ENCODE results near the gene EFR3B. TPM values are rescaled to one million over a fixed set of nuclear protein-coding genes. Genes with fewer than 3 reads are reported as not detected.
"Not testable (repeated sequence)": the region's sequence is repeated elsewhere in the genome, so short reads cannot be mapped to it uniquely, and the experiment has no call there.

EFR3B gene
- total RNA-seq, 1 donor from 2014 or later: 14.7 TPM

DNA sequence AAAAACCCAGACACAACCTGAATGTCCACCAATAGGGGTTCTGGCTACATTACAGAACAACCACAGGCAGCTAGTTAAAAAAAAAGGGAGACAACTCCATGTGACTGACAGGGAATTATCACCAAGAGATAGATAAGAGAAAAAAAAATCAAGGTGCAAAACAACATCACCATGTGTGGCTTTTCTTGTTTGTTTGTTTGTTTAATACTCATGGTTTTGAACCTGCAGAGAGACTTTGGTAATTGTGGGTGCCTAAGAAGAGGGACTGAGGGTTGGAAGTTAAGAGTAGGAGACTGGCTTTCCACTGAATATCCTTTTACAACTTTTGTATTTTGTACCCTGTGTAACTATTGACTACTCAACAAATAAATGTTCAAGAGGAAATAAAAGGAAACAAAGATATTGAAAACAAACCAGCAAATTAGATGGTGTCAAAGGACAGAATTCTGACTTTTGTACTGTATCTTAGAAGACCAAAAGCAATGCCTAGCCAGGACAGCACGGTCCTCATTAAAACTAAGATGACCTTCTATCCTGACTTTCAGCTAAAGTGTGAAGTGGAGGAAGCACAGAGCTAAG lies 47.6 kb upstream of the EFR3B start:
- Histone ChIP-seq H3K27ac (ENCODE audit: low read depth, low read length) (no peak overlapping the region), H3K79me2 (ENCODE audit: insufficient read depth, low read length) (no peaks in the 10 kb centered on the region), H2AFZ (ENCODE audit: low read depth, low read length) (no peak overlapping the region), H4K20me1 (ENCODE audit: insufficient read depth, low read length) (no peaks in the 10 kb centered on the region), H3K4me2 (ENCODE audit: low read length) (no peak overlapping the region), H3K36me3 (ENCODE audit: insufficient read depth, low read length) (no peaks in the 10 kb centered on the region), H3K9me3 (ENCODE audit: insufficient read depth, low read depth, low read length) (no peaks in the 10 kb centered on the region), H3K4me1 (ENCODE audit: insufficient read depth, low read length) (peaks cover 11% of the 10 kb centered on the region), H3K27me3 (ENCODE audit: insufficient read depth, low read length) (peaks cover 3% of the 10 kb centered on the region), H3K9ac (ENCODE audit: low read length) (no peak overlapping the region), H3K4me3 (ENCODE audit: insufficient read depth, low read depth, low read length) (no peak overlapping the region)
- H3K27ac Mint-ChIP-seq (ENCODE audit: unreplicated experiment): no peak overlapping the region
- FAIRE-seq (no peak), DNase-seq (ENCODE audit: low read depth) (no peak)
- H3K4me1 Mint-ChIP-seq (ENCODE audit: low read depth, unreplicated experiment): peaks cover 13% of the 10 kb centered on the region
- peaks cover 2% of the 10 kb centered on the region for H3K36me3 Mint-ChIP-seq (ENCODE audit: low read depth, unreplicated experiment)
- H3K9me3 Mint-ChIP-seq (ENCODE audit: unreplicated experiment): peaks cover 9% of the 10 kb centered on the region
- H3K27me3 Mint-ChIP-seq (ENCODE audit: low read depth, unreplicated experiment): no peaks in the 10 kb centered on the region
- no peak overlapping the region for H3K4me3 Mint-ChIP-seq (ENCODE audit: unreplicated experiment)
- TF ChIP-seq EZH2 (IDR thresholded peaks at IDR 0.05; ENCODE audit: insufficient read depth, low read length): no peak
- TF ChIP-seq, protein P1, sequence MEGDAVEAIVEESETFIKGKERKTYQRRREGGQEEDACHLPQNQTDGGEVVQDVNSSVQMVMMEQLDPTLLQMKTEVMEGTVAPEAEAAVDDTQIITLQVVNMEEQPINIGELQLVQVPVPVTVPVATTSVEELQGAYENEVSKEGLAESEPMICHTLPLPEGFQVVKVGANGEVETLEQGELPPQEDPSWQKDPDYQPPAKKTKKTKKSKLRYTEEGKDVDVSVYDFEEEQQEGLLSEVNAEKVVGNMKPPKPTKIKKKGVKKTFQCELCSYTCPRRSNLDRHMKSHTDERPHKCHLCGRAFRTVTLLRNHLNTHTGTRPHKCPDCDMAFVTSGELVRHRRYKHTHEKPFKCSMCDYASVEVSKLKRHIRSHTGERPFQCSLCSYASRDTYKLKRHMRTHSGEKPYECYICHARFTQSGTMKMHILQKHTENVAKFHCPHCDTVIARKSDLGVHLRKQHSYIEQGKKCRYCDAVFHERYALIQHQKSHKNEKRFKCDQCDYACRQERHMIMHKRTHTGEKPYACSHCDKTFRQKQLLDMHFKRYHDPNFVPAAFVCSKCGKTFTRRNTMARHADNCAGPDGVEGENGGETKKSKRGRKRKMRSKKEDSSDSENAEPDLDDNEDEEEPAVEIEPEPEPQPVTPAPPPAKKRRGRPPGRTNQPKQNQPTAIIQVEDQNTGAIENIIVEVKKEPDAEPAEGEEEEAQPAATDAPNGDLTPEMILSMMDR (IDR thresholded peaks at IDR 0.05; ENCODE audit: insufficient read depth, low read depth, low read length): no peak

DNA sequence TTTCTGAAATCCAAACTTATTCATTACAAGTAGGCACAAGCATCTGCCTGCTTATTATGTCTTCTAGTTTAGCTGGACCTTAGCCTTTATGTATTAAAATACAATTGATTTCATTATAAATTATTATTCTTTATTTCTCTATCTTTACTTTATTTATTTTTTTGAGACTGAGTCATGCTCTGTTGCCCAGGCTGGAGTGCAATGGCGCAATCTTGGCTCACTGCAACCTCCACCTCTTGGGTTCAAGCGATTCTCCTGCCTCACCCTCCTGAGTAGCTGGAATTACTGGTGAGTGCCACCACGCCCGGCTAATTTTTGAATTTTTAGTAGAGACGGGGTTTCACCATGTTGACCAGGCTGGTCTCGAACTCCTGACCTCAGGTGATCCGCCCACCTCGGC lies 42.8 kb upstream of the EFR3B start:
- not testable (repeated sequence) for H3K36me3 Mint-ChIP-seq (ENCODE audit: low read depth, unreplicated experiment); H3K4me3 ChIP-seq (ENCODE audit: insufficient read depth, low read depth, low read length); H3K36me3 ChIP-seq (ENCODE audit: insufficient read depth, low read length); DNase-seq (ENCODE audit: low read depth); H3K27me3 ChIP-seq (ENCODE audit: insufficient read depth, low read length); H4K20me1 ChIP-seq (ENCODE audit: insufficient read depth, low read length); H2AFZ ChIP-seq (ENCODE audit: low read depth, low read length); FAIRE-seq; H3K4me2 ChIP-seq (ENCODE audit: low read length); H3K9me3 Mint-ChIP-seq (ENCODE audit: unreplicated experiment); H3K27ac ChIP-seq (ENCODE audit: low read depth, low read length); H3K27ac Mint-ChIP-seq (ENCODE audit: unreplicated experiment); H3K4me3 Mint-ChIP-seq (ENCODE audit: unreplicated experiment); H3K9me3 ChIP-seq (ENCODE audit: insufficient read depth, low read depth, low read length); H3K79me2 ChIP-seq (ENCODE audit: insufficient read depth, low read length); H3K27me3 Mint-ChIP-seq (ENCODE audit: low read depth, unreplicated experiment); H3K9ac ChIP-seq (ENCODE audit: low read length)
- H3K4me1 ChIP-seq (ENCODE audit: insufficient read depth, low read length): peaks cover 26% of the 10 kb centered on the region
- peaks cover 23% of the 10 kb centered on the region for H3K4me1 Mint-ChIP-seq (ENCODE audit: low read depth, unreplicated experiment)

DNA sequence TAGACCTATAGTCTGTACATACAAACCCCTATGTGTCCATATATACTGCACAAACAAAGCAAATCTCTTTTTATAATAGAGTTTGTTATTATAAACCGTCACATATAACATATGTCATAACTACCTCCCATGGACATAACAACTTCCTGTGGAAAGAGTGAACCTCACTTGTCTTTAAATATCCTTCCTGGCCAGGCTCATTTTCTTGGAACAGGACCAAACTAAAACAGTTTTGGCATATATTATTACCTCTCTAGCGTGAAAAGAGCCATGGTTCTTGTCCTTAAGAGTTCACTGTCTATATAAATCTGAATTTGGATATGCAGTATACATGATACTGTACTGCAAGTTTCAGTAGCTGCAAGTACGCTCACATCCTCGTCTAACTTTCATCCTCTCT lies 41.8 kb upstream of the EFR3B start:
- Mint-ChIP-seq H3K4me3 (ENCODE audit: unreplicated experiment) (no peak overlapping the region), H3K36me3 (ENCODE audit: low read depth, unreplicated experiment) (no peaks in the 10 kb centered on the region), H3K27me3 (ENCODE audit: low read depth, unreplicated experiment) (no peaks in the 10 kb centered on the region), H3K27ac (ENCODE audit: unreplicated experiment) (no peak overlapping the region), H3K9me3 (ENCODE audit: unreplicated experiment) (no peaks in the 10 kb centered on the region), H3K4me1 (ENCODE audit: low read depth, unreplicated experiment) (peaks cover 23% of the 10 kb centered on the region)
- no peak overlapping the region for H3K9ac ChIP-seq (ENCODE audit: low read length)
- no peak overlapping the region for H3K4me3 ChIP-seq (ENCODE audit: insufficient read depth, low read depth, low read length)
- no peaks in the 10 kb centered on the region for H4K20me1 ChIP-seq (ENCODE audit: insufficient read depth, low read length)
- peaks cover 26% of the 10 kb centered on the region for H3K4me1 ChIP-seq (ENCODE audit: insufficient read depth, low read length)
- H3K79me2 ChIP-seq (ENCODE audit: insufficient read depth, low read length): no peaks in the 10 kb centered on the region
- H3K27ac ChIP-seq (ENCODE audit: low read depth, low read length): no peak overlapping the region
- H3K36me3 ChIP-seq (ENCODE audit: insufficient read depth, low read length): no peaks in the 10 kb centered on the region
- no peaks in the 10 kb centered on the region for H3K9me3 ChIP-seq (ENCODE audit: insufficient read depth, low read depth, low read length)
- no peak for DNase-seq (ENCODE audit: low read depth)
- peak overlapping the region; percentile 55 for H2AFZ ChIP-seq (ENCODE audit: low read depth, low read length)
- peak overlapping the region; percentile 75 for H3K4me2 ChIP-seq (ENCODE audit: low read length)
- TF ChIP-seq, protein P1 (IDR thresholded peaks at IDR 0.05; ENCODE audit: insufficient read depth, low read depth, low read length): no peak
- no peak for TF ChIP-seq EZH2 (IDR thresholded peaks at IDR 0.05; ENCODE audit: insufficient read depth, low read length)
- FAIRE-seq: no peak
- no peaks in the 10 kb centered on the region for H3K27me3 ChIP-seq (ENCODE audit: insufficient read depth, low read length)
